Measurements from ENCODE around the gene PLD4. TPM values are rescaled to one million over a fixed set of nuclear protein-coding genes. Genes with fewer than 3 reads are reported as not detected.
"Not testable (repeated sequence)": the region's sequence is repeated elsewhere in the genome, so short reads cannot be mapped to it uniquely, and the experiment has no call there.

PLD4 gene
- polyA plus RNA-seq, 1 experiment, result 0.01 TPM

GRCh38 chr14:104886690-104887622 is 37.7 kb upstream of the PLD4 start:
- no peak for TF ChIP-seq CTCF (IDR thresholded peaks at IDR 0.05; ENCODE audit: low read depth, low read length)
- ChIA-PET CTCF (no interaction called here), POLR2A (no interaction called here)
- Histone ChIP-seq H3K27ac (ENCODE audit: low read depth, low read length) (no peak overlapping the region), H3K4me3 (ENCODE audit: low read depth, low read length) (no peak overlapping the region), H3K9me3 (ENCODE audit: control insufficient read depth, insufficient read depth, low read length) (peaks cover 12% of the 10 kb centered on the region; the same call in 1 of the 2 replicates), H3K27me3 (ENCODE audit: control insufficient read depth, insufficient read depth, low read length) (no peaks in the 10 kb centered on the region)
- DNase-seq (ENCODE audit: low read depth, low spot score), result no peak

- Histone ChIP-seq H3K9me3 (ENCODE audit: control insufficient read depth, insufficient read depth, low read length) (peaks cover 12% of the 10 kb centered on the region; the same call in 1 of the 2 replicates), H3K27me3 (ENCODE audit: control insufficient read depth, insufficient read depth, low read length) (no peaks in the 10 kb centered on the region), H3K4me3 (ENCODE audit: low read depth, low read length) (no peak overlapping the region), H3K27ac (ENCODE audit: low read depth, low read length) (no peak overlapping the region)
- no peak for DNase-seq (ENCODE audit: low read depth, low spot score)
- ChIA-PET POLR2A (no interaction called here), CTCF (no interaction called here)
- no peak for TF ChIP-seq CTCF (IDR thresholded peaks at IDR 0.05; ENCODE audit: low read depth, low read length)
These were observed 36.8 kb upstream of the PLD4 start for GRCh38 chr14:104887623-104888488.

GRCh38 chr14:104888489-104889374 is 35.9 kb upstream of the PLD4 start:
- Histone ChIP-seq H3K27me3 (ENCODE audit: control insufficient read depth, insufficient read depth, low read length) (no peaks in the 10 kb centered on the region), H3K27ac (ENCODE audit: low read depth, low read length) (no peak overlapping the region), H3K4me3 (ENCODE audit: low read depth, low read length) (no peak overlapping the region), H3K9me3 (ENCODE audit: control insufficient read depth, insufficient read depth, low read length) (peaks cover 12% of the 10 kb centered on the region; the same call in 1 of the 2 replicates)
- TF ChIP-seq CTCF (IDR thresholded peaks at IDR 0.05; ENCODE audit: low read depth, low read length), result no peak
- POLR2A ChIA-PET, result no interaction called here
- CTCF ChIA-PET, result no interaction called here
- no peak for DNase-seq (ENCODE audit: low read depth, low spot score)

- no peak overlapping the region for H3K4me3 ChIP-seq (ENCODE audit: low read depth, low read length)
- H3K27ac ChIP-seq (ENCODE audit: low read depth, low read length), result no peak overlapping the region
- TF ChIP-seq CTCF (IDR thresholded peaks at IDR 0.05; ENCODE audit: low read depth, low read length), result no peak
- no peaks in the 10 kb centered on the region for H3K27me3 ChIP-seq (ENCODE audit: control insufficient read depth, insufficient read depth, low read length)
- POLR2A ChIA-PET, result no interaction called here
- CTCF ChIA-PET, result no interaction called here
- no peak for DNase-seq (ENCODE audit: low read depth, low spot score)
- H3K9me3 ChIP-seq (ENCODE audit: control insufficient read depth, insufficient read depth, low read length), result peaks cover 12% of the 10 kb centered on the region; the same call in 1 of the 2 replicates
These were observed 35.3 kb upstream of the PLD4 start for GRCh38 chr14:104889375-104889757.

- H3K27me3 ChIP-seq (ENCODE audit: control insufficient read depth, insufficient read depth, low read length); POLR2A ChIA-PET; H3K27ac ChIP-seq (ENCODE audit: low read depth, low read length); CTCF ChIA-PET; DNase-seq (ENCODE audit: low read depth, low spot score); H3K4me3 ChIP-seq (ENCODE audit: low read depth, low read length): not testable (repeated sequence)
- H3K9me3 ChIP-seq (ENCODE audit: control insufficient read depth, insufficient read depth, low read length), result peaks cover 12% of the 10 kb centered on the region; the same call in 1 of the 2 replicates
These were observed 34.4 kb upstream of the PLD4 start for GRCh38 chr14:104890292-104890691.
